HG03354 (cell line): ENCODE results near the gene NOP10.
A peak's percentile ranks its signal among the peaks of the same experiment; 100 is the strongest.
"Not testable (repeated sequence)": the region's sequence is repeated elsewhere in the genome, so short reads cannot be mapped to it uniquely, and the experiment has no call there.

Source experiments
- ATAC-seq: cut with Tn5 transposase; IDR thresholded peaks from one replicate; pipeline ENCODE4 v1.9.1; 2021; ENCODE audit warnings: mild to moderate bottlenecking; ENCODE audit not compliant: unreplicated experiment, poor library complexity, severe bottlenecking

The NOP10 gene

DNA sequence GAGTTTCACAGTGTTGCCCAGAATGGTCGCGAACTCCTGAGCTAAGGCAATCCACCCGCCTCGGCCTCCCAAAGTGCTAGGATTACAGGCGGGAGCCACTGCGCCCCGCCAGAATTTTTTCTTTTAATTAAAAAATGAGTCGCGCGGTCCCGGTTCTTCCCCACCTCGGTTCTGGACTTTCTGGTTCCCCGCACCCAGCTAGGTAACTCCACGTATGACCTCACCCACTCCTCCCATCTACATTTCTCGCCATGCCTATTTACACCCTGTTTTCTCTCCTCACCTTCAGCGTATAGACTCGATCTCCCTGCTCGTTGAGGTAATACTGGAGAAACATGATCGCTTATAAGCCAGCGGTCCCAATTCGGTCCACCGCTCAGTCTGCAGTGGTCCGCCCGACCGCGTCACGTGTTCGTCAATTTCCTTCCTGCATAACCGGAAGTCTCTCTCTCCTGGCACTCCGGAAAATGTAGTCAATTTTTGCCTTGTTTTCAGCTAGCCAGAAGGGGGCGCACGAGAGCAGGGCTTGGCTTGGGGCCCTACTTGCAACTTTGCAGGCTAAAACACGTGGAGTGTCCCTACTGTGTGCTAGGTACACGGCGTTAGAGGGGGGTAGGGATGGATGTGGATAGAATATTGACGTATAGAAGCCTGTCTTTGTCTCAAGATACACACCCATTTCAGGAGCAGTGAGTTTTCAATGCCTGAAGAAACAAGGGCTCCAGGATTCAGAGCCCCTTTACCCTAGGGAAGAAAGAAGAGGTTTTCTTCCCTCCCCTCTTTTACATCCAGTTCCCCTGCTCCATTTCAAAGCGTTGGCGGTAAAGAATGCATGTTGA lies at the start of gene NOP10, which contains the start of gene NUTM1:
TSS of gene NOP10 (minus strand) at position 400 of the 839 bp plus-strand sequence. CDS start at position 337, 63 bp downstream.
TSS of gene NUTM1 (plus strand) at position 579 of the 839 bp plus-strand sequence. CDS start 382 bp downstream, outside the sequence.
- ATAC-seq = peak; percentile 91

DNA sequence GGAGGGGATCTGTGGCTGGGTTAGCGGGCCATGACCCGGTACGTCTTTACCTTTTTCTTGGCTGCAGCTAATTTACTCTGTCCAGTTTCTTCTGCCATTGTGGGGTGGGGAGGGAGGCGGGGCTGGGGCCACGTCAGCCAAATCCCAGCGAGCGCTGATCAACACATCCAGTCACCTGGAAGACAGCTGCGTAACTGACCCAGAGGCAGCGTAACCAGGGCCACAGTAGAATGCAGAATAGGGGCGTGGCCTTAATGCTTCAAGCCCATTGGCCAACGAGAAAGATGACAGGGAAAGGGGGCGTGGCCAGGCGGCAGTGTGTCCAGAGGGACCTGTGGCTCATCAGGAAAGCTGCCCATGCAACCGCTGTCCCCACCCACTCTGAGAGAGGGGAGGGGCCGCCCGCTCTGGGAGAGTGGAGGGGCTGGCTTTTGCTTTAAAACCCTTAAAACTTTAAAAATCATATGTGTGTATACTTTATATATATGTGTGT lies 46.7 kb upstream of the NOP10 start:
- not testable (repeated sequence) for ATAC-seq

DNA sequence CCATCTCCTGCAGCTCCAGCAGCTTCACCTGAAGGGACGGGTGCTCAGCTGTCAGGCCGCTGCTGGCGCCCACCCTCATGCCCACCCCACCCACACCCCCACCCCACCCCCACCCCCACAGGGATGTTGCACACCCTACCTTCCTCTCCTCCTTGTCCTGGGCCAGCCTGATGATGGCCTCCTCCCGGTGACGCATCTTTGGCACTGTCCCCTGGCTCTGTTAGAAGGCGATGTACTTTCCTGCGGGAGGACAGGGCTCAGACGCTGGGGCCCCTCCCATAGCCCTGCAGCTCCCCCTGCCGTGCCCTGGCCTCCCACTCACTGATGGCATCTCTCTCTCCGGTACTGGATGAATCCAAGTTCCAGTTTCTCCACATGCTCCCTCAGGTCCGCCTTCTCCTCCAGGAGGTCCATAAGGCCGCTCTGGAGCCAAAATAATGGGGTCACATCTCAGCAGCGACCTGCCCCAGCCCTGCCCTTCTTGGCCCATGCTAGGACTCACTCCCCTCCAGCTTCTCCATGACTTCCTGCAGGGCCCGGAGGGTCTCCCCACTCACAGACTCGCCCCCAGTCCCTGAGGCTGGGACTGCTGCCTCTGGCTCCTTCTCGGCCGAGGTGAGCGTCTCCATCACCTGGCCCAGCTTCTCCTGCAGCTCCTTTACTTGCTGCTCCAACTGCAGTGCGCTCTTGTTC lies 39.0 kb upstream of the NOP10 start:
- not testable (repeated sequence) for ATAC-seq

DNA sequence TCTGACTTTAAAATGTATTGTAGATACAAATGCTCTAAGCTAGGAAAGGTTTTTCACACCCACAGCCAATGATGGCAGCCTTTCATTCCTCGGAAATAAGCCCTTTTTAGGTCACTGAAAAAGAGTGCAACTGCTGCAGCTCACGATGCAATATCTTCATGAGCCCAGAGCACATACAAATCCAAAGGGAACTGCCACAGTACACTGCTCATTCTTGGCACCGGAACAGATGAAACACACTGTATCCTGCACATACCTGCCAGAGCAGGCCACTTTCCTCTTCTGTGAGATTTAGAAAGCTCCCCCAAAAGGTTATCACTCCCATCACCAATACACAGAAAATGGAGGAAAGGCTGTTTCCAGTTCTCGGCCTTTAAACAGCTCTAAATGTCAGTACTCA lies 37.6 kb upstream of the NOP10 start:
- not testable (repeated sequence) for ATAC-seq

DNA sequence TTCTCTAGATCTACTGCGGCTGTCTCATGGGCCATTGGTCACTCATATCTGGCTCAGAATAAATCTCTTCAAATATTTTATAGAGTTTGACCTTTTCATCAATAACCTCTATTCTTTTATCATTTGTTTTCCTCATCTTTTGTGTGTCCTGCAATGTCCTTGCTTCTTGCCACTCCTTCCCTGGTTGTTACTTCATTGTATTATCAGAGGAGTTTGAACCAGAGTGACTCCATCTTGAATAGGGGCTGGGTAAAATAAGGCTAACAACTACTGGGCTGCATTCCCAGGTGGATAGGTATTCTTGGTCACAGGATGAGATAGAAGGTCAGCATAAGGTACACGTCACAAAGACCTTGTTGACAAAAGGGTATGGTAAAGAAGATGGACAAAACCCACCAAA lies 33.9 kb upstream of the NOP10 start:
- ATAC-seq = no peak

DNA sequence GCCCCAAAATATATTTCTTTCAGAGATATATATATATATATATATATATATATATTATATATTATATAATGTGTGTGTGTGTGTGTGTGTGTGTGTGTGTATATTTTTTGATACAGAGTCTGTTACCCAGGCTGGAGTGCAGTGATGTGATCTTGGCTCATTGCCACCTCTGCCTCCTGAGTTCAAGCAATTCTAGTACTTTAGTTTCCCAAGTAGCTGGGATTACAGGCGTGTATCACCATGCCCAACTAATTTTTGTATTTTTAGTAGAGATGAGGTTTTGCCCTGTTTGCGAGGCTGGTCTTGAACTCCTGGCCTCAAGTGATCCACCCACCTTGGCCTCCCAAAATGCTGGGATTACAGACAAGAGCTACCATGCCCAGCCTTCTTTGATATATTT lies 32.6 kb upstream of the NOP10 start:
- not testable (repeated sequence) for ATAC-seq

DNA sequence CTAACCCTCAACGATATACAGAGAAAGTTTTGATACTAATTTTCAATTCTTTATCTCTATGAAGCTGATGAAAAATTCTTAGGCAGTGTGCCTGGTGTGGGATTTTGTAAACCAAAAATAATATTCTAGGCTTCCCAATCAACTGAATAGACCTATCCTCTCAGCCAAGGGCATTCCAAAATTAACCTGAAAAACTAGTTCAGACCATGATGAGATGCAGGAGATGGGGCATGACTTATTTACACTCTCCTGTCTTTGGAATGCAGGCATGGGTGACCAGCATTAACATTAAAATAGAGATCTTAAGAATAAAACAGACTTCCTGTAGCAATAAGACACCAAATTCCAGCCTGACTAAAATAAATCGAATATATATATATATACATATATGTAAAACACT lies 31.9 kb upstream of the NOP10 start:
- no peak for ATAC-seq

DNA sequence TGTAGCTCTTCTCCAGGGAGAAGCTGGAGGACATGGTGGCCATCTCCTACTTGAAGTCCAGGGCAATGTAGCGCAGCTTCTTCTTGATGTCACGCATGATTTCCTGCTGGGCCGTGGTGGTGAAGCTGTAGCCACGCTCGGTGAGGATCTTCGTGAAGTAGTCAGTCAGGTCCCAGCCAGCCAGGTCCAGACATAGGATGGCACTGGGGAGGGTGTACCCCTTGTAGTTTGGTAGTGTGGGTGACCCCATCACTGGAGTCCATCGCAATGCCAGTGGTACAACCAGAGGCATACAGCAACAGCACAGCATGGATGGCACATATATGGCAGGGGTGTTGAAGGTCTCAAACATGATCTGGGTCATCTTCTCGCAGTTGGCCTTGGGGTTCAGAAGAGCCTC lies 31.0 kb upstream of the NOP10 start:
- ATAC-seq = no peak

DNA sequence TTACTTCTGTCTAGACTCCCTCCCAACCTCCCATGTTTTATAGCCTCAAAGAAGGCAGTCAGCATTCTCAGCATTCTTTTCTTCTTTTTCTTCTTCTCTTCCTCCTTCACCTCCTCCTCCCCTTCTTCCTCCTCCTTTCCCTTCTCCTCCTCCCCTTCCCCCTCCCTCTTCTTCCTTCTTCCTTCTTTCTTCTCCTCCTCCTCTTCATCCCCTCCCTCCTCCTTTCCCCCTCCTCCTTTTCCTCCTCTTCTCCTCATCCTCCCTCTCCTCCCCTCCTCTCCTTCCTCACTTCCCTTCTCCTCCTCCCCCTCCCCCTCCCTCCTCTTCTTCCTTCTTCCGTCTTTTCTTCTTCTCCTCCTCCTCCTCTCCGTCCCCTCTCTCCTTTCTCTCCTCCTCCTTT lies 27.7 kb upstream of the NOP10 start:
- ATAC-seq = no peak

DNA sequence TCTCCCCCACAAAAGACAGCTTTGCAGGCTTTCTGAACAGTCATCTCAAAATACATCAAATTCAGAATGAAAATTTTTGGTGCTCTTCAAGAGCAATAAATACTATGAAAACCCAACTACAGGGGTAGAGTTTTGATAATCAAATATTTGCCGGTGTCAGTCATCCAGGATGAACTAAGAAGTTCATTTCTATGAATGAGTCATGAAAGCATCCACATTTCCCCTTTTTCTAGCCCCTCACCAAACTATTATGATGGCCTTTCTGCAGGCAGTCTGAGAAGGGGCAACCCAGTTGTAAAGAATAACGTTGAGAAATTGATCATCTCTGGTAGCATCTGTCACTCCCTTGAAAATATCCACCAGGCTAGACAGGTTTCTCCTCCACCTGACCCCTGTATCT lies 27.2 kb upstream of the NOP10 start:
- no peak for ATAC-seq

DNA sequence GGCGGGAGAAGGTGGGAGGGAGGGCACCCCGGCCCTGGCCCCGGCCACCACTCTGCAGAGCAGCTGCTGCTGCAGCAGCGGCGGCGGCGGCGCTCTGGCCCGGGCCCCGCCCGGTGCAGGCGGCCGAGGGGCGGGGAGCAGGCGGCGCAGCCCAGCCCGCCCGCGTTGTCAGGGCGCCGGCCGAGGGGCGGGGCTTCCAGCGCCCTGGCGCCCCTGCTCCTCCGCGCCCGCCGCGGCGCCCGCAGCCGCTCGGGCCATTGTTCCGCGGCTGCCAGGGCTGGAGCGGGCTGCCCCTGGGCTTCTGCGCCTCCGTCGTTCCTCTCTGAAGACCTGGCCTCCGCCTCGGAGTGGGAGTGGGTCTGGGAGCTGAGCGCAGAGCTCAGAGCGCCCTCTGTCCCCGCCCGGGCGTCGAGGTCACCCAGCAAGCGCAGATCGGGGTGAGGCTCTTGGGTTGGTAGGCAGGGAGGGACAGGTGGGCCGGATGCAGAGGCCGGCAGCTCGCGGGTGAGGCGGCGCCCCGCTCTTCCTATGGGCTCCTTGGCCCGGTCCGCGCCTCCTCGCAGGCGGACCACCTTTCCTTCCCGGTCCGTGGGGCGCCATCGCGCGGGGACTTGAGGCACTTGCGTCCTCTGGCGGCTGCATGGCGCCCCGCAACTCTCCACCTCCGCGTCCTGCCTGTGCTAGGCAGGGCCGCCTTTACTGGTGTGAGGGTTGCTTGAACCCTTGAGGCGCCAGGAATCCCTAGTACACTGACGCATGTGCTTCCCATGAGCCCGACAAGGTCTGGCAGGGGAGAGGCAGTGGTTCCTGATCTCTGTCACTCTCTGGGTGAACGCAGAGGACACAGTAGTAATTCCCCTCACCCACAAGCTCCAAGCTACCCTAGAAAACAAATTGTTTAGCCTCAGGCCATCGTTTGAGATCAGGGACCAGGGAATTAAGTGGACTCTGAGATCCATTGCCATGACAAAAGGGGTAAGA lies 24.5 kb upstream of the NOP10 start, which contains the start of gene LPCAT4:
TSS of gene LPCAT4 (minus strand) at position 96 of the 981 bp plus-strand sequence. CDS start 96 bp downstream, outside the sequence.
- ATAC-seq = peak; percentile 88

DNA sequence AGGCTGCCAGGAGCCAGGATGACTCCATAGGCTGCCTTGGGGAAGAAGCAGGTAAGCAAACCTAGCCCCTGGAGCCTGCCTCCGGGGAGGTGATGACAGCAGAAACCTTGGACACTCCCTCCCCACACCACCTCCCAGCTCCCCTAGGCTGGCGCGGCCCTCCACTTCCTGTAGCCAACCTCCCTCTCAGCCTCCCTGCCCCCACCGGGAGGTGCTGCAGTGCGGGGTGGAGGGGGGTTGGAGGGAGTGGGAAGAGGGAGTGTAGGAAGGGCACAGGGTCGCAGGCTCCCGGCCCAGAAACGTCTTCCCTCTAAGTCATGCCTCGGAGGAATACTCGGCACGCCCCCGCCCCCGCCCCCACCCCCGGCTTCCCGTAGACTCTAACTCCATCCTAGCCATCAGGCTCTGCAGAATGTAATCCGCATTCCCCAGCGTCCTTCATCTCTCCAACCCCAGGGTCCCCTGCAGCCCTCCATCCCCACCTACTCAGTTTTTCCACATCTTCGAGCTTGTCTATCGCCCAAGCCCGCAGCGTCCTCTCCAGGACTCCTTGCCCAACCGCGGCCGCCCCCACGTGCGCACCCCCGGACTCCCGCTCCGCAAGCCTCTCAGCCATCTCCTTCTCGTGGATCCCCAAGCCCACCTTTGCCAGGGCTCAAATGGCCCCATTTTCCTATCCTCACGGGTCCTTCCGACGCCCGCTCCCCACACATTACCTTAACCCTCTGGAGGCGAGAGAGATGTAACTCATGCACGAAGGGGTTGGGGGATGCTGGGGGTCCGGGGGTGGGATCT lies 23.5 kb upstream of the NOP10 start:
- ATAC-seq = no peak

DNA sequence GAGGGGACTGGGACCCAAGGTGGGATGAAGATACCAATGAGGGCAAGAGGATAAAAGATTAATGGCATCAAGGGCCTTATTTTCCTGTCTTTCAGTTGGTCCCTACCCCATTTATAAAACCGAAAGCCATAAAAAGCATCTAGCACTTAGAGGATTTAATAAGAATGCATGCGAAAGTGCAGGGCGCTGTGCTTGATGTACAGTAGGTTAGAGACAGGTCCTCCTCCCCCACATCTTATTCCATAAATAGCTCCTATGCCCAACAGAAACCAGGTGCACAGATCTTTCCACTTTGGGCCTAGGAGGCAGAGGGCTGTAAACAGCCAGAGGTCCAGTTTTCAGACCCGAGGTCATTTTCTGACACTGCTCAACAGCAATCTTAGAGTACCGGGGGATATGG lies 22.9 kb upstream of the NOP10 start:
- no peak for ATAC-seq

DNA sequence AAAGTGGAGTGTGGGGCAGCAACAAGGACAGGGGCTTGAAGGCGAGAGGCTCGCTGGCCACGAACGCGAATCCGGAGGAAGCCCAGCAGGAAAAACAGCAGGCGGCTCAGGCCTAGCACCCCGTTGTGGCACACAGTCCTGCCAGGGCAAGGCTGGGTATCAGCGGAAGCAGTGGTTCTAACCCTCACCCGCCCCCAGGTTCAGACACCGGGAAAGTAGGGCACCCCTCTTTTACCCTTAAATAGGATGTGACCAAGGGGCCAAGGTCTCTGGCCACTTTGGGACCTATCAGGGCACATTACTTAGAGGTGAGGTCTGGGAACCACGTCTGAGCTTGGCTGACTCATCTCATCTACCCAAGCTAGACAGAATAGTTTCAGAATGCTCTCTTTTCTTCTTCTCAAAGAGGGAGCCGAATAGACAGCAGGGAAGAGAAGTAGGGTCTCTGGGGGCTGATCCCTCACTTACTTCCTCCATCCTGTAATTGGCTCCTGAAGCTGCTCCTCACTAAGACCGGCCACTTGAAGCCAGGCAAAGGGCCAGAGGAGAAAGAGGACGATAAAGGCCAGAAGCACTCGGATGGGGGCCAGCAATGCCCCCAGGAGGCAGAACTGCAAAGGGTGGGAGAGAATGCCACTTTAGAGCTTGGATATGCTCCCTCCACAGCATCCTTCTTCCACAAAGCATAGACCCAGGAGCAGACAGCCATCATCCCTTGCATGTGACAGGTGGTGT lies 22.3 kb upstream of the NOP10 start:
- no peak for ATAC-seq

DNA sequence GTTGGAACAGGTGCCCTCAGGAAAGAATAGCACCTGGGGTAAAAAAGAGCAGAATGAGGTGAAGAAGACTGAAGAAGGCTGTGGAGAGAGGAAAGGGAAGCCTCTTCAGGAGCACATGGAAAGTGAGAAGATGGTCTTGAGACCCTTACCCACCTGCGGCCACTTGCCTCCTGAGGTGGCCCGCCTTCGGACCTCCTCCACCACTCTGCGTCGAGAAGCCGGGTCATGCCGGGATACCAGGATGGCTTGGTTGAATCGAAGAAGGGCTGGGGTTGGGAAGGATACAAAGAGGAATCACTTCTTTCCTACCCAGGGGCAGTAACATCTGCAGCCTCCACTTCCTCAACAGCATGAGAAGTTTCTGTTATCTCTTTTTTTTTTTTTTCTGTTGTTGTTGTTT lies 21.1 kb upstream of the NOP10 start:
- no peak for ATAC-seq

DNA sequence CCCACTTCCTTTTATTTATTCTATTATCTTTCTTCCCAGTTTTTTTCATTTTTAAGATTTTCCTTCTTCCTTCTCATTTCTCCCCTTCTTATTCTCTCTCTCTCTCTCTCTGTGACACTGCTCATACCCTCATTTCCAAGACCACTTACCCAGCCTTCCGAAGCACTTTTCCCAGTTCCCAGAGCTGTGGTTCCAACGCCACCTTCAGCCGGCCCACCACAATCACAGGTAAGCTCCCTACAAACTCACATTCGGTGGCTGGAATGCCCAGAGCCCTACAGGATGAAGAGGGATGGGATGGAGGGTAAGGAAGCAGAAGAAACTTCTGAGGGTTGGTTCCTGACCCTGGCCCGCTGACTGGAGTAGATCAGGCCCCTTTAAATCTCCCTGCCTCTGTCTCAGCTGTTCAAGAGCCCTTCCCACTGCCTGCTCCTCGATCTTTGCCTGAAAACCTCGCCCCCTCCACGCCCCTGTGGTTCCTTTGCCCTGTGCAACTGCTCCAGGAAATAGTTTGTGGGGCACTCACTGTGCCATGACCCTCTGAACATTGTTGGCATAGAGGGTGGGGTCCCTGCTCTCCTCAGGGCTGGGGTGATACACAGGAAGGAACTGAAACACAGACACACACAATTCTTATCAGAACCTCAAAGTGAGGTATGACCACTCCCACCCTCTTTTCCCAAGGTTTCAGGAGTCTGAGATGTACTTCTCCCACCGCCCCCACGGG lies 19.3 kb upstream of the NOP10 start:
- ATAC-seq = no peak

DNA sequence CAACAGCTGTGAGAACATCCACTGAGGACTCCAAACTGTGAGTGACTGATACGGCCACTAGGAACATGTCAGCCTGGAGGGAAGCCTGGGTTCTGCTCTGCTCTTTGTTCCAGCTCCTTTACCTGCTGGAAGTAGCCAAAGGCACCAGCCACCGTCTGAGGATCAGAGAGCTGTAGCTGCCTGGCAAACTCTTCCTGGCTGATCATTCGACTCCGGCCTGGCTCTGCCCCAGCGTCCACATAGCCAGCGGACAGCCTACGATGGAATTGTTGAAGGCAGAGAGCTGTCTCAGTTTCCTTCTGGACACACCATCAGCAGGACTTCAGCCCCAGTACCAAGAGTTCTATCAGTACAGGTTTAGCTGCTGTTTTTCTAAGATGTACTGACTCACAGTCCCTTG lies 18.3 kb upstream of the NOP10 start:
- ATAC-seq = no peak

DNA sequence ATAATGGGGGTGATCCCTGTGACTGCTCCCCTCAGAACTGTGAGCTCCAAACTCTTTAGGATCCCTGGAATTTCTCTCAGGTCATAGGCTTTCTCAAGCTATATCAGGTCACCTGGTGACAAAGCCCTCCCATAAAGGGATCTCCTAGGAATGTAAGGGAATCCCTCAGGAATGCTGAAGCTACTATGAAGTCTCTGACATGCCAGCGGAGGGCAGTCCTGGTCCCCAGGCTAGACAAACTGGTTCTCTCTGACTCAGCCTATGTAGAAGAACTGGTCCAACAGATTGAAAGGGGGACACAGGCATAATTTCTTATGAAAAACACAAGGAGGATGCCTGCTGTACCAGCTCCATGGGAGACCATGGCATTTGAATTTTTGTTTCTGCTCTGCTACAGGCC lies 17.4 kb upstream of the NOP10 start:
- no peak for ATAC-seq
